GM23338 (cell line): ENCODE results near the gene IGSF1. TPM values are rescaled to one million over a fixed set of nuclear protein-coding genes. Genes with fewer than 3 reads are reported as not detected.

Experiments
- ATAC-seq: fragments of 200-7000 bp; cut with Tn5 transposase; 3 replicates; pipeline ENCODE4 v1.9.1; 2020
- DNase-seq: peaks from one replicate; pipeline ENCODE4 v3.0.0-alpha.2; 2015; ENCODE audit warnings: low spot score
- H2AFZ ChIP-seq: fragments of 200-600 bp; sonication (generic); 2 replicates; pipeline ENCODE4 v1.8.0; 2016; ENCODE audit warnings: antibody characterized with exemption, mild to moderate bottlenecking, moderate library complexity
- H3F3A ChIP-seq: fragments of 200-600 bp; sonication (generic); replicated peaks from 2 replicates; pipeline ENCODE4 v1.8.0; 2017; ENCODE audit warnings: antibody characterized with exemption, mixed run types, low read depth
- H3K27ac ChIP-seq: fragments of 200-600 bp; sonication (generic); 2 replicates; pipeline ENCODE4 v1.6.1; 2016; ENCODE audit warnings: low read depth
- H3K27me3 ChIP-seq: fragments of 200-600 bp; sonication (generic); 2 replicates; pipeline ENCODE4 v1.8.0; 2016; ENCODE audit warnings: mild to moderate bottlenecking, mixed run types, moderate library complexity; ENCODE audit not compliant: insufficient read depth
- H3K36me3 ChIP-seq: fragments of 200-600 bp; sonication (generic); 2 replicates; pipeline ENCODE4 v1.8.0; 2016; ENCODE audit warnings: mild to moderate bottlenecking; ENCODE audit not compliant: insufficient read depth
- H3K4me1 ChIP-seq: fragments of 200-600 bp; sonication (generic); 2 replicates; pipeline ENCODE4 v1.8.0; 2016; ENCODE audit warnings: mild to moderate bottlenecking, moderate library complexity; ENCODE audit not compliant: insufficient read depth
- H3K4me2 ChIP-seq: fragments of 200-600 bp; sonication (generic); 2 replicates; pipeline ENCODE4 v1.7.1; 2017; ENCODE audit warnings: mixed run types
- H3K4me3 ChIP-seq: fragments of 200-600 bp; sonication (generic); 2 replicates; pipeline ENCODE4 v1.6.1; 2016; ENCODE audit warnings: mixed run types
- H3K79me2 ChIP-seq: fragments of 200-600 bp; sonication (generic); replicated peaks from 2 replicates; pipeline ENCODE4 v1.8.0; 2017; ENCODE audit warnings: mild to moderate bottlenecking; ENCODE audit not compliant: insufficient read depth
- H3K9me2 ChIP-seq: fragments of 200-600 bp; sonication (generic); 2 replicates; pipeline ENCODE4 v1.8.0; 2017; ENCODE audit not compliant: insufficient read depth
- H4K20me1 ChIP-seq: fragments of 200-600 bp; sonication (generic); replicated peaks from 2 replicates; pipeline ENCODE4 v1.8.0; 2017; ENCODE audit warnings: mild to moderate bottlenecking; ENCODE audit not compliant: insufficient read depth
- H3K27ac Mint-ChIP-seq: 2 replicates; pipeline ENCODE4 v1.8.0; 2020; ENCODE audit warnings: inconsistent platforms, mild to moderate bottlenecking, moderate library complexity, mixed read lengths
- H3K27me3 Mint-ChIP-seq: 3 replicates; pipeline ENCODE4 v1.8.0; 2022; ENCODE audit warnings: low read depth, mild to moderate bottlenecking, moderate library complexity, mixed read lengths, inconsistent platforms; ENCODE audit not compliant: insufficient read depth, poor library complexity
- H3K36me3 Mint-ChIP-seq: 3 replicates; pipeline ENCODE4 v1.8.0; 2021; ENCODE audit warnings: low read depth, mild to moderate bottlenecking, inconsistent platforms, moderate library complexity, mixed read lengths
- H3K4me1 Mint-ChIP-seq: 3 replicates; pipeline ENCODE4 v1.8.0; 2020; ENCODE audit warnings: mild to moderate bottlenecking, inconsistent platforms, mixed read lengths
- H3K4me3 Mint-ChIP-seq: 3 replicates; pipeline ENCODE4 v1.8.0; 2021; ENCODE audit warnings: moderate library complexity, mild to moderate bottlenecking, inconsistent platforms, mixed read lengths
- H3K9me3 Mint-ChIP-seq: 3 replicates; pipeline ENCODE4 v1.8.0; 2020; ENCODE audit warnings: moderate library complexity, mild to moderate bottlenecking, inconsistent platforms, mixed read lengths
- CREB1 ChIP-seq: fragments of 250-450 bp; sonication (Bioruptor Pico); IDR thresholded peaks from 2 replicates; pipeline ENCODE4 v1.5.0; 2020; ENCODE audit warnings: low read depth, mild to moderate bottlenecking, moderate library complexity
- EZH2 ChIP-seq: fragments of 200-600 bp; sonication (generic); IDR thresholded peaks from one replicate; pipeline ENCODE4 v1.8.0; 2017; ENCODE audit warnings: antibody characterized with exemption, mild to moderate bottlenecking, low read depth; ENCODE audit not compliant: unreplicated experiment
- EZH2phosphoT487 ChIP-seq: fragments of 200-600 bp; sonication (generic); IDR thresholded peaks from one replicate; pipeline ENCODE4 v1.8.1; 2018; ENCODE audit warnings: antibody characterized with exemption; ENCODE audit not compliant: unreplicated experiment
- JUNB ChIP-seq: IDR thresholded peaks from one replicate; pipeline ENCODE4 v1.6.1; 2016; ENCODE audit warnings: antibody characterized with exemption; ENCODE audit not compliant: unreplicated experiment
- NANOG ChIP-seq: IDR thresholded peaks from 2 replicates; pipeline ENCODE4 v1.6.1; 2016; ENCODE audit warnings: antibody characterized with exemption, borderline replicate concordance
- POLR2AphosphoS5 ChIP-seq: IDR thresholded peaks from 2 replicates; pipeline ENCODE4 v1.6.1; 2016; ENCODE audit warnings: antibody characterized with exemption, low read depth
- STAT1 ChIP-seq: IDR thresholded peaks from one replicate; pipeline ENCODE4 v1.6.1; 2016; ENCODE audit warnings: antibody characterized with exemption; ENCODE audit not compliant: unreplicated experiment
- ZNF114 ChIP-seq: fragments of 250-450 bp; sonication (Bioruptor Pico); IDR thresholded peaks from 2 replicates; pipeline ENCODE4 v1.5.0; 2020; ENCODE audit warnings: mild to moderate bottlenecking, moderate library complexity
- polyA plus RNA-seq: library from polyadenylated mRNA; unstranded; fragments of >200 nt; fragmentation: Nextera tagmentation; extraction: Ambion mirVana; gene quantifications from 2 replicates; pipeline ENCODE4 v1.2.1, GENCODE V29; 2016
- total RNA-seq: library from RNA; depleted of rRNA; stranded (reverse); fragments of >200 nt; shearing (Covaris generic); gene quantifications from 2 replicates; pipeline ENCODE4 v1.2.3, GENCODE V29; 2014
- TF ChIP-seq, protein P1 (sequence below): IDR thresholded peaks from one replicate; pipeline ENCODE4 v1.6.1; 2018; ENCODE audit warnings: antibody characterized with exemption; ENCODE audit not compliant: unreplicated experiment
- TF ChIP-seq, protein P2 (sequence below), 2 experiments: fragments of 200-600 bp in 1 of 2; sonication (generic) in 1 of 2; conservative IDR thresholded peaks; 2 replicates each; pipeline versions ENCODE4 v1.5.1 to v1.6.1; 2016 to 2017; ENCODE audit warnings: antibody characterized with exemption in 2 of 2, low read depth in 2 of 2, mild to moderate bottlenecking in 2 of 2, moderate library complexity in 1 of 2

Gene IGSF1
- total and polyA plus RNA-seq, 2 experiments from 2014 or later: 12.8 to 19.5 TPM

DNA sequence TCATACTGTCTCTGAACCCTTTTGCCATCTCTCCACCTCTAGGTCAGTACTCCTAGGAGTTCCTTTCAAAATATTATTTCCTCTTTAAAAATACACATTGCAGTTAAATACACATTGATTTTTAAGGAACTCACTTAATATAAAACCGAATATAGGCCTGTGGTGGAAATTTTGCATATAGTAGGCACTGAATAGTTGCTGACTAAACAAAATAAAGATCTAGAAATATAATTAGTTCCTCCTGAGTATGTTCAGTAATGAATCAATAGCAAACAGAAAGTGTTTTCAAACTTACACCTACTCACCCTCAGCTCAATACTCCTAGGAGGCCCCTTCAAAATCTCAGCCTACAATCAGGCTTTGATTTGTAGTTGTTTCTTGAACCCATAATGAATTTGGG lies 61.5 kb downstream of the IGSF1 start:
- Mint-ChIP-seq H3K27me3 (no peaks in the 10 kb centered on the region), H3K27ac (no peak overlapping the region), H3K4me3 (no peak overlapping the region), H3K9me3 (no peaks in the 10 kb centered on the region), H3K36me3 (no peaks in the 10 kb centered on the region), H3K4me1 (peaks cover 11% of the 10 kb centered on the region; the same call in 2 of the 3 replicates)
- no peak overlapping the region for H3K4me2 ChIP-seq
- no peaks in the 10 kb centered on the region for H4K20me1 ChIP-seq
- no peaks in the 10 kb centered on the region for H3K36me3 ChIP-seq
- H3K4me1 ChIP-seq: 0 out of 2 replicates have a peak, but pooled peaks cover 4% of the 10 kb centered on the region
- H2AFZ ChIP-seq: no peak overlapping the region
- no peak overlapping the region for H3K27ac ChIP-seq
- no peaks in the 10 kb centered on the region for H3K27me3 ChIP-seq
- H3K79me2 ChIP-seq: no peaks in the 10 kb centered on the region
- ATAC-seq (no peak), DNase-seq (no peak)
- no peaks in the 10 kb centered on the region for H3K9me2 ChIP-seq
- H3K4me3 ChIP-seq: no peak overlapping the region
- H3F3A ChIP-seq: no peaks in the 10 kb centered on the region
- no peak for TF ChIP-seq EZH2

DNA sequence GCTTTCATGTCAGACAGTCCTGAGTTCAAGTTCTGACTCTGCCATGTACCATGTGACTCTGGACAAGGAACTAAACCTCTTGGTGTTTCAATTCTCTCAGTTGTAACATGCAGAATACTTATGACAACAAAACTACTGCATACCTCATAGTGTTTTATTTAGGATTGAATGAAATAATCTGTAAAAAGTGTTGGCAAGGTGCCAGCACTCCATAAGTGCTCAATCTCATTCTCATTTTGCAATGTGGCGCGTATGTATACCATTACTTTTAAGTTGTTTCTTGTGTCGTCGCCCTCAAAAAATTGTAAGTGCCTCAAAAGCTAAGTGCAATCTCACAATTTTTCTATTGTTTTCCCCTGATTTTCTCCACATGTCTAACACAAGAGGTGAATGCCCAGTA lies 62.5 kb downstream of the IGSF1 start:
- Mint-ChIP-seq H3K27me3 (no peaks in the 10 kb centered on the region), H3K4me1 (peaks cover 11% of the 10 kb centered on the region; the same call in 2 of the 3 replicates), H3K4me3 (no peak overlapping the region), H3K27ac (no peak overlapping the region), H3K9me3 (no peaks in the 10 kb centered on the region), H3K36me3 (no peaks in the 10 kb centered on the region)
- H4K20me1 ChIP-seq: no peaks in the 10 kb centered on the region
- H3K36me3 ChIP-seq: no peaks in the 10 kb centered on the region
- no peaks in the 10 kb centered on the region for H3K79me2 ChIP-seq
- no peaks in the 10 kb centered on the region for H3F3A ChIP-seq
- TF ChIP-seq EZH2: no peak
- ATAC-seq (no peak), DNase-seq (no peak)
- H3K27me3 ChIP-seq: no peaks in the 10 kb centered on the region
- H2AFZ ChIP-seq: no peak overlapping the region
- no peak overlapping the region for H3K4me3 ChIP-seq
- 0 out of 2 replicates have a peak, but pooled peaks cover 4% of the 10 kb centered on the region for H3K4me1 ChIP-seq
- H3K9me2 ChIP-seq: no peaks in the 10 kb centered on the region
- no peak overlapping the region for H3K27ac ChIP-seq
- no peak overlapping the region for H3K4me2 ChIP-seq

DNA sequence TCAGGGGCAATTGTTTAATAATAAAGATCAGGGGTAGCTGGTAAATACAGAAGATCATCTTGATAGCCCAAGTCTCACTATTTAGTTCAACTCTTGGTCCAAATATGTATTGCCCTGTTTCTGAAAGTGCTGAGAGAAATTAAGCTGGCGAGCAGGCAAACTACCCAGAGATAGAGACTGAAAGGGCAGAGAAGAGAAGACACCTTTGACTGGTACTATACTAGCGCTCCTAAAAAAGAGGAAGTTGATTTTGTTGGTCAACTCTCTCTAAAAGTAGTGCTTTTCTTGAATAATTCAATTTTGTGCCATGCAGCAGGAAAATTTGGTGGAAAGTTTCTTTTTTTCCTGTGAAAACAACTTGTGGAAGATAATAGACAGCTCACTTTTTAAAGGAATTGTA lies 64.0 kb downstream of the IGSF1 start:
- peaks cover 11% of the 10 kb centered on the region; the same call in 2 of the 3 replicates for H3K4me1 Mint-ChIP-seq
- no peak overlapping the region for H3K27ac ChIP-seq
- H3K27me3 Mint-ChIP-seq: no peaks in the 10 kb centered on the region
- no peaks in the 10 kb centered on the region for H3K9me2 ChIP-seq
- no peak for DNase-seq
- H3K79me2 ChIP-seq: no peaks in the 10 kb centered on the region
- H2AFZ ChIP-seq: no peak overlapping the region
- H3K36me3 ChIP-seq: no peaks in the 10 kb centered on the region
- H3K27ac Mint-ChIP-seq: no peak overlapping the region
- no peak for ATAC-seq
- H3K27me3 ChIP-seq: no peaks in the 10 kb centered on the region
- no peaks in the 10 kb centered on the region for H3K9me3 Mint-ChIP-seq
- no peaks in the 10 kb centered on the region for H3K36me3 Mint-ChIP-seq
- no peak overlapping the region for H3K4me2 ChIP-seq
- H3K4me1 ChIP-seq: 0 out of 2 replicates have a peak, but pooled peaks cover 4% of the 10 kb centered on the region
- TF ChIP-seq NANOG (no peak), ZNF114 (CRISPR knock-in tag) (no peak), POLR2AphosphoS5 (no peak), EZH2 (no peak), CREB1 (no peak), STAT1 (no peak), JUNB (no peak), EZH2phosphoT487 (no peak)
- TF ChIP-seq, protein P1, sequence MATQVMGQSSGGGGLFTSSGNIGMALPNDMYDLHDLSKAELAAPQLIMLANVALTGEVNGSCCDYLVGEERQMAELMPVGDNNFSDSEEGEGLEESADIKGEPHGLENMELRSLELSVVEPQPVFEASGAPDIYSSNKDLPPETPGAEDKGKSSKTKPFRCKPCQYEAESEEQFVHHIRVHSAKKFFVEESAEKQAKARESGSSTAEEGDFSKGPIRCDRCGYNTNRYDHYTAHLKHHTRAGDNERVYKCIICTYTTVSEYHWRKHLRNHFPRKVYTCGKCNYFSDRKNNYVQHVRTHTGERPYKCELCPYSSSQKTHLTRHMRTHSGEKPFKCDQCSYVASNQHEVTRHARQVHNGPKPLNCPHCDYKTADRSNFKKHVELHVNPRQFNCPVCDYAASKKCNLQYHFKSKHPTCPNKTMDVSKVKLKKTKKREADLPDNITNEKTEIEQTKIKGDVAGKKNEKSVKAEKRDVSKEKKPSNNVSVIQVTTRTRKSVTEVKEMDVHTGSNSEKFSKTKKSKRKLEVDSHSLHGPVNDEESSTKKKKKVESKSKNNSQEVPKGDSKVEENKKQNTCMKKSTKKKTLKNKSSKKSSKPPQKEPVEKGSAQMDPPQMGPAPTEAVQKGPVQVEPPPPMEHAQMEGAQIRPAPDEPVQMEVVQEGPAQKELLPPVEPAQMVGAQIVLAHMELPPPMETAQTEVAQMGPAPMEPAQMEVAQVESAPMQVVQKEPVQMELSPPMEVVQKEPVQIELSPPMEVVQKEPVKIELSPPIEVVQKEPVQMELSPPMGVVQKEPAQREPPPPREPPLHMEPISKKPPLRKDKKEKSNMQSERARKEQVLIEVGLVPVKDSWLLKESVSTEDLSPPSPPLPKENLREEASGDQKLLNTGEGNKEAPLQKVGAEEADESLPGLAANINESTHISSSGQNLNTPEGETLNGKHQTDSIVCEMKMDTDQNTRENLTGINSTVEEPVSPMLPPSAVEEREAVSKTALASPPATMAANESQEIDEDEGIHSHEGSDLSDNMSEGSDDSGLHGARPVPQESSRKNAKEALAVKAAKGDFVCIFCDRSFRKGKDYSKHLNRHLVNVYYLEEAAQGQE: no peak
- TF ChIP-seq, protein P2, sequence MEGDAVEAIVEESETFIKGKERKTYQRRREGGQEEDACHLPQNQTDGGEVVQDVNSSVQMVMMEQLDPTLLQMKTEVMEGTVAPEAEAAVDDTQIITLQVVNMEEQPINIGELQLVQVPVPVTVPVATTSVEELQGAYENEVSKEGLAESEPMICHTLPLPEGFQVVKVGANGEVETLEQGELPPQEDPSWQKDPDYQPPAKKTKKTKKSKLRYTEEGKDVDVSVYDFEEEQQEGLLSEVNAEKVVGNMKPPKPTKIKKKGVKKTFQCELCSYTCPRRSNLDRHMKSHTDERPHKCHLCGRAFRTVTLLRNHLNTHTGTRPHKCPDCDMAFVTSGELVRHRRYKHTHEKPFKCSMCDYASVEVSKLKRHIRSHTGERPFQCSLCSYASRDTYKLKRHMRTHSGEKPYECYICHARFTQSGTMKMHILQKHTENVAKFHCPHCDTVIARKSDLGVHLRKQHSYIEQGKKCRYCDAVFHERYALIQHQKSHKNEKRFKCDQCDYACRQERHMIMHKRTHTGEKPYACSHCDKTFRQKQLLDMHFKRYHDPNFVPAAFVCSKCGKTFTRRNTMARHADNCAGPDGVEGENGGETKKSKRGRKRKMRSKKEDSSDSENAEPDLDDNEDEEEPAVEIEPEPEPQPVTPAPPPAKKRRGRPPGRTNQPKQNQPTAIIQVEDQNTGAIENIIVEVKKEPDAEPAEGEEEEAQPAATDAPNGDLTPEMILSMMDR (conservative IDR thresholded peaks at IDR 0.05; ENCODE audit: low read depth in 2 of 2): no peak
- no peak overlapping the region for H3K4me3 Mint-ChIP-seq
- no peaks in the 10 kb centered on the region for H3F3A ChIP-seq
- no peak overlapping the region for H3K4me3 ChIP-seq
- H4K20me1 ChIP-seq: no peaks in the 10 kb centered on the region
